ENCODE results near the gene ENG.
"Not testable (repeated sequence)": the region's sequence is repeated elsewhere in the genome, so short reads cannot be mapped to it uniquely, and the experiment has no call there.

ENG gene

GRCh38 chr9:127838375-127839078, 15.9 kb downstream of the ENG start:
- FAIRE-seq, result no peak

GRCh38 chr9:127837346-127837745, 17.1 kb downstream of the ENG start:
- FAIRE-seq, result no peak

GRCh38 chr9:127836561-127836960, 17.9 kb downstream of the ENG start:
- not testable (repeated sequence) for FAIRE-seq

DNA sequence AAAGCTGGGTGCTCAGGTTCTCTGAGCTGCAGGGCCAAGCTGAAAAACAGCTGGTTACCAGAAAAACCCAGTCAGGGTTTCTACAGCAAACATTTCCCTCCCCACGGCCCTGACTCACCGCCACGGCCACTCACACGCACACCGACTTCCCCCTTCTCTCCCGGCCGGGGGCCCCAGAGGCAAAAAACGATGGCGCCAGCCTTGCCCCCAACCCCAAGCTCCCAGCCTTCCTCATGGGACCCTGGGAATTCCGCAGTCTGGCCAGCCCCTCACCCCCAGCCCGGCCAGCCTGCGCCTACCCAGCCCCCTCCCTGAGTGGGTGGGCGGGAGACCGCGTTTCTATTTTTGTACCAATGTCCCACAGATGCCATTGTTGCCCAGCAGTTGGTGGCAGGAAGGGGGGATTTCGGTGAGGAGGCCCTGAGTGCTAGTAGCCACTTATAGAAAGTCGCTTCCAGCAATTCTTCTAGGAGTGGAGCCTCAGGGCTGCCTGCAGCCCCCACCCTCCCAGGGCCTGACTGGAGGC, 18.4 kb downstream of the ENG start:
- FAIRE-seq, result no peak

GRCh38 chr9:127833555-127833954, 20.9 kb downstream of the ENG start:
- no peak for FAIRE-seq

- FAIRE-seq, result no peak
These were observed 22.2 kb downstream of the ENG start for GRCh38 chr9:127832248-127832647.

DNA sequence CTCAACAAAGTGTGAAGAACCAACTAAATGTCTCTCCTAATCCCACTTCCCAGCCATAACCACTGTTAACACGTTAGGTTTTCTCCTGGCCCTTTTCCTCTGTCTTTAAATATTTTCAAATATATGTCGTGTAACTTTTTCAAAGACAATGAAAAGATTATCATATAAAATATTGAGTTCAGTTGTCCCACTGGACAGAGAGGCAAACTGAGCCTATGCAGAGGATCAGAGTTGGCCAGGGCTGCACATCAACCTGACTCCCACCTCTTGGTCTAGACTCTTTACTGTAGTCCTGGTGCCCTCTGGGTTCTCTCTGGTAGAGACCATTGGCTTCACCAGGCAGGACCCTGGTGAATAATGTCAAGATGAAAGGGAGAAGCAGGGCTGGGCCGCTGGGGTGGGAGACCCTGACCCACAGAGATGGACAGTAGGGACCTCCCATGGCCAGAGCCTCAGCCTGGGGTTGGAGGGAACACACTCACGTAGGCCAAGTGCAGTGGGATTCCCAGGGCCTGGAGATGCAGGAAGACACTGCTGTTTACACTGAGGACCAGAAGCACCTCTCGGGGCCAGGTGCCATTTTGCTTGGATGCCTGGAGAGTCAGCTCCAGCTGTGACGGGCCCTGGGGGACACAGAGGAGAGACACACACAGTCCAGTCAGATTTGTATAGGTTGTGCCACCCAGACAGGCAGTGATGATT, 25.1 kb downstream of the ENG start:
- no peak for FAIRE-seq

- FAIRE-seq, result no peak
These were observed 26.0 kb downstream of the ENG start for GRCh38 chr9:127828262-127829031.

DNA sequence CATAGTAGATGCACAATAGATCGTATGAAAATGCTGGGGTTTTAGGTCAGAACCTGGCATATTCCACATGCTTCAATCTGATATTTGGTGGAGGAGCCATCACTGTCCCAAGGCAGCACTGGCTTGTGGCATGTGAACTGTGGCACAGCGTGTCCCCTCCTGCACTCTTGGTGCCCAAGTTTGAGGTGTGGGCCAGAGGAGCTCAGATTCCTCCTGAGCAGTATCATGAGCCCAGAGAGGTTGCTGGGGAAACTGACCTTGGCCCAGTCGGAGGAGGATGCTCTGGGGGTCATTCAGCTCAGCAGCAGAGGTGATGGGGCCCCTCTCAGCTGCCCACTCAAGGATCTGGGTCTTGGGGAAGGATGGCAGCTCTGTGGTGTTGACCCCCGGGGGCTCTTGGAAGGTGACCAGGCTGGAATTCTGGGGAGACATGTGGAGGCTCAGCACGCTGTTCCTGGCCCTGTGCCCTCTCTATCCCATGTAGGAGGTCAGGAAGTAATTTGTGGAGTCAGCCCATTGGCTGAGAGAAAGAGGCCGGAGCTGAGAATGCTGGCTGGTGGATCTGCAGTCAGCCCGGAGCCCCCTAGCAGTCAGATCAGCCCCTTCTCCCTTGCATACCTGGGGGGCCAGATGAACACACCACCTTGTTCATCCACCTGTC, 28.1 kb downstream of the ENG start:
- FAIRE-seq, result no peak

GRCh38 chr9:127825319-127826051, 29.0 kb downstream of the ENG start:
- FAIRE-seq, result no peak

- FAIRE-seq, result no peak
These were observed 32.4 kb downstream of the ENG start for GRCh38 chr9:127822108-127822507.

DNA sequence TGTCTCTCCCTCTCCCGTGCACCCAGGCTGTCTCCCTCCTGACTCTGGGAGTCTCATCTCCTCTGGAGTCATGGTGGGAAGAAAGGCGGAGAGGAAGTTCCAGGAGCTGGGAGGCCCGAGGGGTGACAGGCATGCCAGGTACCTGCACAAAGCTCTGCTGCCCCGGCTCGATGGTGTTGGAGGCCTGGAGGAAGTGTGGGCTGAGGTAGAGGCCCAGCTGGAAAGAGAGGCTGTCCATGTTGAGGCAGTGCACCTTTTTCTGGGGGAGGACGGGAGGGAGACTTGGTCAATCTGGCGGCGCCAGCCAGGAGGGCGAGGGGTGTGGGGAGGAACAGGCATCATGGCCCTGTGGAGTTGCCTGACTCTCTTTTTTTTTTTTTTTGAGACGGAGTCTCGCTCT, 35.9 kb downstream of the ENG start:
- no peak for FAIRE-seq

GRCh38 chr9:127817881-127818434, 36.5 kb downstream of the ENG start:
- FAIRE-seq, result no peak

- FAIRE-seq, result no peak
These were observed 37.7 kb downstream of the ENG start for GRCh38 chr9:127816728-127817127.

GRCh38 chr9:127816362-127816725, 38.1 kb downstream of the ENG start:
- FAIRE-seq, result no peak

- no peak for FAIRE-seq
These were observed 38.7 kb downstream of the ENG start for GRCh38 chr9:127815512-127816361.

DNA sequence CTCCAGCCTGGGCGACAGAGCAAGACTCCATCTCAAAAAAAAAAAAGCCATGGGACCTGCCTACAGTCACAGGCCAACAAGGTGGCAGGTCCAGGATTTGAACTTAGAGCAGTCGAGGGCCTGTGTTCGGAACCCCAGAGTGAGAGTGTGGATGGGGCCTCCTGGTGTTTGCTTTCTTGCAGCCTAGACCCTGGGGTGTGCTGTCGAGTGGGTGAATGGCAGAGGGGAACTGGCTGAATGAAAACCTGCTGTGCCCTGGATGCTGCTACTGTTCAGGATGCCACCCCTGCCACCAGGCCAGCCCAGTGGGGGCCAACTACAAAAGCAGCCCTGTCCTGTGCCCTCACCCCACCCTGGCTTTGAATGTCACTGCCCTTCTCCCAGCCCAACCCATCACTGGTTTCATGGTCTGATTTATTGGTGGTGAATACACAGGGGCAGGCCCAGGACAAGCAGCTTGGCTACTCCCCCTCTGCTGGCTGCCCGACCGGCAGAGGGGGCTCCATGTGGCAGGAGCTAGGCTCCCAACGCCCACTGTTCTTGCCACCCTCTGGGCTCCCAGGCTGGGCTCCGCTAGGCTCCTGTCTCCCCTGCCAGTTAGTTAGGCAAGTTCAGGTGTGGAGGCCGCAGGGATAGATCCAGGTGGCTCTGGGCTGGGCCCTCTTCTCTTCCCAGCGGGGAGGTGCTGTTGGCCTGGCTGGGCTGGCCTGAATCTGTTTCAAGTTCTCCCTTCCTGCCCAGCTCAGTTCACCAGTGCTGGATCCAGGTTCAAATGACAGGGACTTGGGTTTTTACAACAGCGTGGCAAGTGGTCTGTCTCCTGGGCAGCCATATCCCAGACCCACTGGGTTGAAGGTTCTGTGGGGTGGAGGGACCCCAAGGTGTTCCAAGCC, 39.6 kb downstream of the ENG start:
- FAIRE-seq, result no peak

GRCh38 chr9:127813686-127814226, 40.7 kb downstream of the ENG start:
- FAIRE-seq, result no peak

DNA sequence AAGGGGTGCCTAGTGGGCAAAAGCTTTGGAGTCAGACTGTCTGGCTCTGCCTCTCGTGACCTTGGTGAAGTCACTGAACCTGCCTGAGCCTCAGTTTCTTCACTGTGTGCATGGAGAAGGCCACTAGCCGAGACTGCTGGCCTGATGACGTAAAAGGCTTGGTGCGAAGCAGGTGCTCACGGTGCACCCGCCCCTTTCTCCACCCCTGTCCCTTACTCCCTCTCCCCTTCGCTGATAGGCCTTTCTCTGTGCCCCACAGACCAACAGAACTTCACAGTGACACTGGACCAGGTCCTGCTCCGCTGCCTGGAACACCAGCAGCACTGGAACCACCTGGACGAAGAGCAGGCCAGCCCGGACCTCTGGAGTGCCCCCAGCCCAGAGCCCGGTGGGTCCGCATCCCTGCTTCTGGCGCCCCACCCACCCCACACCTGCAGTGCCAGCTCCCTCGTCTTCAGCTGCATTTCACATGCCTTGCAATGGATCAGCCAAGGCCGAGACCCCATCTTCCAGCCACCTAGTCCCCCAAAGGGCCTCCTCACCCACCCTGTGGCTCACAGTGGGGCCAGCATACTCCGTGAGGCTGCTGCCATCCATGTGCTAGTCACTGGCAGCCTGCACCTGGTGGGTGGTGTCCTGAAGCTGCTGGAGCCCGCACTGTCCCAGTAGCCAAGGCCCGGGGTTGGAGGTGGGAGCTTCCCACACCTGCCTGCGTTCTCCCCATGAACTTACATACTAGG, 41.4 kb downstream of the ENG start:
- FAIRE-seq, result no peak

Measured in TTC549 (cell line).